GM18909 (cell line): ENCODE measurements around the gene PLXNA4.

Experiments used
- ATAC-seq: cut with Tn5 transposase; IDR thresholded peaks from one replicate; pipeline ENCODE4 v1.9.1; 2021; ENCODE audit warnings: mild to moderate bottlenecking; ENCODE audit not compliant: unreplicated experiment, poor library complexity

PLXNA4 gene

DNA sequence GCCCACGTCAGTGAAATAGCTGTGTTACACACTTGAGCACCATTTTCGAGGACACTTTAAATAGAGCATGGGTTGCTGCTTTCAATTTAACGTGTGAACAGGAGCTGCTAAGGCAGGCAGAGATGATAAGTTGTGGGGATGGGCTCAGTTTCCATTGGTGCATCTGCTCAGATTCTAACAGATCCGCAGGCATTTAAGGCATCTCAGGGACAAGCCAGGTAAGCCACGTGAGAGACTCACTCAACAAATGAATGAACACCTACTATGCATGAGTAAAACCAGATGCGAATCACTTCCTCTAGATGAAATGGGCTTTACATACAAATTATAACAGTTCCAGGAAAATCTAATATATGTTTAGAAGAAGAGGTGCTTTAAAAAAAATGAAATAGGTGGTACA, 34.6 kb downstream of the PLXNA4 start:
- no peak for ATAC-seq

DNA sequence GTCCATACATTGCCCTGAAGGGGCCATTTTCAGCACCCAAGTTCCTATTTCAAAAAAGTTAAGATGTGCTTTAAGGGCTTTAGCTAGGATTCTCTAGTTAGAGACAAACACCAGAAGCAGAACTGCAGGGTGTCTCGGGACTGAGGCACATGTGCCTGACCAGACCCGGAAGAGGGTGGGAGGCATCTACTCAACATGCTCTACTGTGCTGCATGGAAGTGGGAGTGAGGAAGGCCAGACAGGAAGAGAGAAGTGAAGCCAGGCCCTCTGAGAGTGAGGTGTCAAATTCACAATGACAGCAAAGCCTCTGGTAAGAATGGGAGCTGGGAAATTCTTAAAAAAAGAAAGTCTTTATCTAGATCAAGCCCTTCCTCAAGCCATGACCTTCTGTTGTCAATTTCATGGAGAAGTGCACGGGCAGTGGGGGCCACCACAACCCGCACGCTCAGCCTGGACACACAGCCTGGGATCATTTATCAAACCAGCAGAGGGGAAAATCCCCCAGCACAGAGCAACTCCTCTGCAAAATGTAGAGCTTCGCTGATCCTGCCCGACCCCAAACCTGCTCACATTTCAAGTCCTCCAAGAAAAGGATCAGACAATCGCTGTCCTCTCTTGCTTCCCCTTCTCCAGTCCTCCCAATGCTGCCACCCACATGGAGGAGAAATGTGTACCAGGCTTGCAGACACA, 38.7 kb downstream of the PLXNA4 start:
- ATAC-seq = no peak

DNA sequence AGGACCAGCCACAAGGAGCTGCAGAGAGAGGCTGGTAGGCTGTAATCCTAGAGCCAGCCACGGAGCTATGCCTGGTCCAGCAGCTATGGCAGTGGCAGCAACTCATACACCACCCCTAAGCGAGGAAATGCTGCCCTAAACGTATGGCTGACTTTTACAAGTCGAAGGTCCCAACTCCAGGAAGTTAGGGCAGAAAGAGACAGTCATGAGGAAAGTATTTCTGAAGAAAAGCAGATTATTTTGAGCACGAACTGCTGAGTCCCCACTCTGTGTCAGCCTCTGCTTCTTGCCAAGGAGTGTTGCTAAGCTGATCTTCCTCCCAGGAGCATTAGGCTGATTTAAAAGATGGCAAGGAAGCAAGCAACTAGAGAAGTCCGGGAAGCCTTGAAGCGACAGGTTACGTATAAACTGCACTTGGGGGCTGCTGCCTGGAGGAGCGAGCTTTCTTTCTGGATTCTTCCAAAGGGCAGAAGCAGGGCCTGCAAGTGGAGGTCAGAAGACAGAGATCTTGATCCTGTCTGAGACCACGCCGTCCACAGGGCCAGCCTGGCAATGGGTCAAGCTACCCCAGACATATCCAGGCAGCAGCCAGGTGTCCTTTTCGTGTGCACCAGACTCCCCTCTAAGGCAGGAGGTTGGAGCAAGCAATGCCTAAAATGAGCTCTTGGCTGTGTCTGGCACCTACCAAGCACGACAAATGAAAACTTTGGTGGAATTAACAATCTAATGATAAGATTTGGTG, 39.4 kb downstream of the PLXNA4 start:
- ATAC-seq = no peak

DNA sequence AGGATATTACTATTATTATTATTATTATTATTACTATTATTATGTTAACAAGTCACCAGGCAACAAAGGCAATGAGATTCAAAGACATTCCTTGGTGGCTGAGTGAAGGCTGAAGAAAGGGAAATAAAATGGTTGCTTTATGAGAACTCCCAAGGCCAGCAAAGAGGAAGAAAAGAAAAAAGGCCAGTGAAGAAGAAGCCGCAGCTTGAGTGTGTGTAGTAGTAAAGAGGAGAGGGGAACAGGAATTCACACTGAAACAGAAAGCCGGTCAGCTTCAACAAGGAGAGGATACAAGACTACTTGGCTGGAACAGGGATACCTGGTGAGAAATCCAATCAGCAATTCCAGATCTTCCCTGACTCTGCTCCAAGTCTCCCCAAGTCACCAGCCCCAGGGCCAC, 42.4 kb downstream of the PLXNA4 start:
- ATAC-seq = no peak

DNA sequence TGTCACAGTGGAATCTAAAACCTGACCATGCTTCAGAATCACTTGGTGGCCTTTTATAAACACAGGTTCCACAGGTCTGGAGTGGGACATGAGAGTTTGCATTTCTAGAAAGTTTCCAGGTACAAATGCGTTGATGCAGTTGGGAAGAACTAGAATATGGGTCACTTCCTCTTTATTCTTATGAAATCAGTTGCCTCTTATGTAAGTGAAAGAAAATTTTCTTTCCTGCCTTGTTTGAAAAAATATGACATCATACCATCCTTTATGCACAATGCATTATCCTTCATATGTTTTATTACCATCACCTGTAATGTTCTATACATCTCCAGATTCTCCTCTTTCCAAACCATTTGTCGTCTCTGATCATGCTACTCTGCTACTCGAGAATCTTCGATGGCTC, 44.0 kb downstream of the PLXNA4 start:
- no peak for ATAC-seq

DNA sequence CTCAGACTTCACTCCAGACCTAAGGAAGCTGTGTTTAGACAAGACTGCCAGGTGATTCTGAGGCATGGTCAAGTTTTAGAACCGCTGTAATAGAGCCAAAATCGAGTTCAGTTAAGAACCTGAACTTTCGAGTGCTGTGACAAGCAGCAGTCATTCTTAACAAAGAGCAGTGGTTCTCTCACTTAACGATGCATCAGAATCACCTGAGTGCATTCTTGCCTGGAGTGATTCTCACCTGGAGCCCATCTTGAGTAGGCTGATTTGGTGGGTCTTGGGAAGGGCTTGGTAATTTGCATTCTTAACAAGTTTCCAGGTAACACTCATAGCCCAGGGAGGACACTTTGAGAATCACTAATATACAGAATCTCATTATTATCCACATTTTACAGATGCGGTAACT, 44.7 kb downstream of the PLXNA4 start:
- no peak for ATAC-seq

DNA sequence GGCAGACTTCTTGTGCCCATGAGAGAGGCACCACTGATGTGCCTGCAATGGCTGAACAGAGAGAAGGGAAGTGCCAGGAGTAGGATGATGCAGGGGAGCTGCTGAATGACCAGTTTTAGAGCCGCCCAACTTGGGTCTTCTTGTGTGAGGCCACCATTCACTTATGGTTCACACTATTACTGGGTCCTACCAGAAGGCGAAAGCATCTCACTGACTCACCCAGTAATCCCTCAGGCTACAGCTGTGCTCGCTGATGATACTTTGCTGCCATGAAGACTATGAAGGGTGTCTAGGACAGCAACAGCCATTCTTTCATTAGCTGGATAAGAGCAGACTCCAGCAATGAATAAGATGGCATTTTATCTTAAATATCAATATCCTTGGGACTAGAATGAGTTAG, 47.6 kb downstream of the PLXNA4 start:
- ATAC-seq = no peak

DNA sequence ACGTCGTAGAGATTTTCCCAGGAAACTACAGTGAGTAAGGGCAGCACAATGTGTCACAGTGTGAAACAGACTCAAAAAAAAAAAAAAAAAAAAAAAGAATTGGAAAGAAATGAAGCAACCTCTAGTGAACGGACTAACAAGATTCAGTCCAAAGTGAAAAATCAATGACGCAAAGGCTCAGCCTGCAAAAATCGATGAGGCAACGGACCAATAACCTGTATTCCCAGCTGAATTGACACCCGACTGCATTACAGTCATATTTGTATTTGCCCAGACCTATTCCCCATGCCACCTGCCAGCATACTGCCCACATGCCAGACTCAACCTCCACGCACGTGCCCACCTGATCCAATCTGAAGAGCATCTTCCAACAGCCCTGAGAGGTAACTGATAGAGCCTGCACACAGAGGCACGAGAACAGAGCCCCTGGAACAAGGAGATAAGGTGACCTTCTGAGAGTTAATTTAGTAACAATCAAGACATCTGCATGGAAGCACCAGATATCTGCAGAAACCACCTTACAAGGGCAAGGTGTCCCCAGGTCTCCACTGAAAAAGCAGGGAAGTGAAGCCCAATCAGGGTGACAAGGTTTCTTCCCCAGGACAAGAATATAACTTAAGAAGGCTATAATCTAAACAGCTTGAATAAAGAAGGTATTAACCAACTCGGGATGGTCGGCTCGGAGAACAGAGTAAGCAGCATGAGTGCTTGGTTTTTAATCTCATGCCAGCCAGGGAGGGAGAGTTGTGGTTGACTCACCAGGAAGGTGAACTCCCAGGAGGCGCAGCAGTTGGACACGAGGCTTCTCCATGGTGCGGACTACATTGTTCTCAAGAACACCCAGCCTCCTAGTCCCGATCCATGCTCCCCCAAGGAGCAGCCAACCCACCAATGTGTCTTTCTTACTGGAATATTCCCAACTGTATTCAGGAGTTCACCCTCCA, 48.5 kb downstream of the PLXNA4 start:
- no peak for ATAC-seq

DNA sequence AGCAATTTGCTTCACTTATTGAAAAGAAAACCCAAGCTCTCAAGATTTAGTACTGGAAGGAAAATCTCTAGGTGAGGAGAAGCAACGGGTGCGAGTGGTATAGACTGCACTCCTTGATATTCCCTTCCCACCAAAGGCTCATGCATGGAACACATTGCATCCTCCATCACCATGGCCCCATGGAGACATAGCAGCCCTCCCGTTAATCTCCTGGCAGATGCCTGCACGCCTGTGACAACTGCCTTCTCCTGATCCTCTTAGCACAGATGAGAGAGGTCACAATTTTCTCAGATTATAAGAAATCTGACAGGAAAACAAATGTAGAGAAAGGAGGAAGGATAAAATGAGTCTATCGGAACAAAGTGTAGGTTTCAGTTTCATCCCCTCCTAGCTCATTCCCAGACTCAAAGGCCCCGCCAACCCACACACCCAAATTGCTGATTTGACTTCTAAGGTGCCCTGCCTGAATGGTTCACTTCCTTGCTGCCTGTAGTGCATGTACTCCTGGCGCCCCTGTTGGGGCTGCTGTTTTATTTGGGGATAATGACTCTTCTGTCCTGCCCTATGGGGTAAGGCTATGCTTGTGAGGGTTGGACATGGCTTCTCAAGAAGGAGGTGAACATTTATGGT, 50.0 kb downstream of the PLXNA4 start:
- no peak for ATAC-seq

DNA sequence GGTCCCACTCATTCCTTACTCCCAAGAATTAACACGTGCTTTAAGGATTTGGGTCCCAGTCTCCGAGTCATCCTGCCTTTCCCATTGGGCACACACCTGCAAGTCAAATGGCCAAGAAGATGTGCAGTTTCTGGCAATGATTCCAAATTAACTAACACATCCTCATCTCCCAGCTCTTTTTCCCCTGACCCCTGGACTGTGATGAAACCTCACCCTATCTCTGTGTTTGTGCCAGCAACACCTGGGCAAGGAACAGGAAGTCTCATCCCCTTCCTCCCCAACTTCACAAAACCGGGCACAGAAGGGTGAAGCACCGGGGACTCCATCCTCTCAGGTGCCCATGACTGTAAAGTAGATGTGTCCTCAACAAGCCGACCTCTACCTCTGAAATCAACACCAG, 54.8 kb downstream of the PLXNA4 start:
- no peak for ATAC-seq

DNA sequence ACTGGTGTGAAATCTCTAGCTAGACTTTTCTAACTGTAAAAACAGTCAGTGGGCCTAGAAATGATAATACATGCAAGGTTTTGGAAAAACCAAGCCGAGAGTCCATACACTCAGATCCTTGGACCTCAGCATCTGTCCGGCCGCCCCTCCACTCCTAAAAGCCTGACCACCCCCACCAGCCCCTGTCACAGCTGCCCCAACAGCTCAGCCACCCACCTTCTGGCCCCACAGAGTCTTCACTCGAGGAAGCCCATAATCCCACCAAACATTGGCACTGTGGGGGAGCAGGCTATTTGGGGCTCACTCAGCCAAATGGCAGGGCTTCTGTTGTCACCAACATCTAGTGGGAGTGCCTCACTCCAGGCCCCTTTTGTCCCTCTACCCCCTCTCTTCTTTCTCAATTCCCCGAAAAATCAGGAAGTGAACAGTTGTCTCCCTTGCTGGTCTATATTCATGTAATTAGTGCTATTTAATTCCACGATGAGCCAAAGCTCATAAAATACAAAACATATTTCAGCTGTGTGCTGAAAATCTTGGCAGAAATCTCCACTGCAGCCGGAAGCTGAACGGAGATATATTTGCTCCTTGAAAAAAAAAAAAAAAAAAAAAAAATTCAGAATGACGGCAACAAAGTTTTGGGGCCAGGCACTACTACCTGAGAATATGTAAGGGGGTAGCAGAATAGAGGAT, 55.5 kb downstream of the PLXNA4 start:
- no peak for ATAC-seq

DNA sequence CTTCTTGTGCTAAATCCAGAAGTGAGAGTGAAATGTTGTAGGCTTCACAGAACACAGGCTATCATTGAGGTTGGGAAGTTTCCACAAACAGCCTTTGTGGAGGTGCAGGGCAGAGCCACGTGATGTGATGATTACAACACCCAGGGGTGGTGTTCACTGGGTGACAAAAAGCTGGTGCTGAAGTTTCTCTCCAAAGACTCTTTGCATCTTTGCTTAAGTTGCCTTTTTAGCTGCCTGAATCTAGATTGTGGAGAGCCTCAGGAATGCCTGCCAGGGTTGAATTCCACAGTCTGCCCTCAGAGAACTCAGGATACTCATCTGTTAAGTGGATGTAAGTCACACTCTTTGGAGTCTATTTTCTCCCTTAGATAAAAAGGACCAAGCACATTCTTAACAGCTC, 56.3 kb downstream of the PLXNA4 start:
- ATAC-seq = no peak

DNA sequence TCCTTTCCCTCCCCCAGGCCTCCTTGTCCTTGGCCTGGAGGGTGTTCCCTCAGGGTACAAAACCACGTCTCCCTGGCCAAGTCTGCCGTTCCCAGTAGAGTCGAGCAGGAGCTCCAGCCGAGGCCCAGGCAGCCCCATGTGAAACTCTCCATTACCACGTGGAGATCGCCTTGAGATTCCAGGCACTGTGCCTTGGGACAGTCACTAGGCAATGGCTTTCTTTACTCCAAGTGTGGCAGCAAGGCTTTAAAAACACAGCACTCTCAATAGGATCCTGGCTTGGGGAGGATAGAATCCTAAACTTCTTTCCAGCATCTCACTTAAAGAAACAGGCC, 57.5 kb downstream of the PLXNA4 start:
- ATAC-seq = no peak

DNA sequence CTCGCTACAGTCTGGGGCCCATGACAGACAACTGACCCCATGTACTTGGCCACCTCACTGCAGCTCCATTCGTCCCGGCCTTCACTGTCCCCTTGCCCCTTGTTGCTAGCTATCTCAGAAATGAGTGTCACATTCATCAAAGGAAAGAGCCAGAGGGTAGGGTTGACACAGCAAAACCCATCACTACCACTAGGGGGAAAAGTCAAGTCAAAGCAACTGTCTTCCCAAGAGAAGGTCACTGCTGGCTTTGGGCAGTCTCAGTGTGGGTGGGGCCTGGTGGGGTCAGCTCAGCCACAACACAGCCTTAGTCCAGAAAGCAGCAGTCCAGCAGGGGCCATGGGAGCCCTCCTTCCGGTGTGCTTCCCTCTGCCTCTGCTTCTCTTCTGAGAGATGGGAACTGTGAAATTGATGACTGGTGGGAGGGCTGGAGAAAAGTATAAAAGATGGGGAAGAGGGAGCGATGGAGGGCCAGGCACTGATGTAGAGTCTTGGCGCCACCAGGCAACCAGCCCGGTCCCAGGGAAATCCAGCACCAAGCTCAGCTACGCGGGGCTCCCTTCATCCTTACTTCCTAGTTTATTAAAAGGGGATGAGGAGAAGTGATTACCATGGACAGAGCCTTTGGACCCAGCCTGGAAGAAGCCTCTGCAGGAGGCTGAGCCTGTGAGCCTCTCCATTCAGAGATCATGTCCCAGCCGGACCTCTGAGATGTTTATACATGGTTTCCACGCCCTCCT, 58.0 kb downstream of the PLXNA4 start:
- ATAC-seq = no peak

DNA sequence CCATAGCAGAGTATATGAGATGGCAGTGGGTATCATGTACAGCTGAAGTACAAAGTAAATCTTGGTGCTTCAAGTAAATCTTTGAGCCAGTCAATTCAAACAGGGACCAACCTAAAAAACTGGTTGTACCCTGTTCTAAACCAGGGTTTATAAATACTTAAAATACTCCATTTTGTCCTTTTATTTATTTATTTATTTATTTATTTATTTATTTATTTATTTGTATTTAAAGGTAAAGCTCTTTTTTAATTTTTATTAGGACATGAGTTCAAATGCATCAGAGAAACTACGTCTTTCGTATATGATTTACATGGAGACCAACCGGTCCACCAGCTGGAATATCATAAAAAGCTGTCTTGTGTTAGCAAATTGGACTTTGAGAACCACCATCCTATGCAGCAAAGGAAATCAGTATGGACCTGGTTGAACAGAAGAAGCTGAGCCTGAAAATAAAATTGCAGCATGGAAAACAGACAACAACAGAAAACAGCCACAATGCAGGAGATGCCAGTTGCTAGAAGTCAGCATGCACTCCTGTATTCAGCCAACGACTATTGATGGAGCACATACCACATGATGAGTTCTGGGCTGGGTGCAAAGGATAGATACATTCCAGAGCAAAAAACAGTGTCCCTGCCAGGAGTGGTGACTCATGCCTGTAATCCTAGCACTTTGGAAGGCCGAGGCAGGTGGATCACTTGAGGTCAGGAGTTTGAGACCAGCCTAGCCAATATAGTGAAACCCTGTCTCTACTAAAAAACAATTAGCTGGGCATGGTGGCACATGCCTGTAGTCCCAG, 60.0 kb downstream of the PLXNA4 start:
- ATAC-seq = no peak

DNA sequence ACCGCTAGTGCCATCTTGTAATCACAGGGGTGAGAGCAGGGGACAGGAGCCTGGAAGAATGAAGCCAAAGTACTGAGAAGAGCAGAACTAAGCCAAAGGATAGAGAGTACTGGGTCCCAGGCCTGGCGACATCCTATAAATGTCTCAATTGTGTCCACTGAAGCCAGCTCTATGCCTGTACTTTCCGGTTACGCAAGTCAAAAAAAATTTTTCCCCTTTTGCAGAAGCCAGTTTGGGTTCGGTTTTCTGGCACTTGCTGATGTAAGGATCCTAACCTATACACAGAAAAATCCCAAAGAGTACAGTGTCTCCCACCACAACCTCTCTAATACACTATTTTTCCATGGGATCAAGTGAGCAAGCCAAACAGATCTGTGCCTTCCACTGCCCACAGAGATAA, 61.1 kb downstream of the PLXNA4 start:
- ATAC-seq = no peak

DNA sequence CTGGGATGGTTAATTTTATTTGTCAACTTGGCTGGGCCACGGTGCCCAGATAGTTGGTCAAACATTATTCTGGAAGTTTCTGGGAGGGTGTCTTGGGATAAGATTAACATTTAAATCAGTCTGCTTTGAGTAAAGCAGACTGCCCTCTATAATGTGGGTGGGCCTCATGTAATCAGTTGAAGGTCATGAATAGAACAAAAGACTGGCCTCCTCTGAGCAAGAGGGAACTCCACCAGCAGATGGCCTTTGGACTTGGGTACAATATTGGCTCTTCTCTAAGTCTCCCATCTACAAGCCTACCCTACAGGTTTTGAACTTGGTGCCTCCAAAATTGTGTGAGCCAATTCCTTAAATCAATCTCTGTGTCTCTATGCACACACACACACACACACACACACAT, 61.8 kb downstream of the PLXNA4 start:
- no peak for ATAC-seq

DNA sequence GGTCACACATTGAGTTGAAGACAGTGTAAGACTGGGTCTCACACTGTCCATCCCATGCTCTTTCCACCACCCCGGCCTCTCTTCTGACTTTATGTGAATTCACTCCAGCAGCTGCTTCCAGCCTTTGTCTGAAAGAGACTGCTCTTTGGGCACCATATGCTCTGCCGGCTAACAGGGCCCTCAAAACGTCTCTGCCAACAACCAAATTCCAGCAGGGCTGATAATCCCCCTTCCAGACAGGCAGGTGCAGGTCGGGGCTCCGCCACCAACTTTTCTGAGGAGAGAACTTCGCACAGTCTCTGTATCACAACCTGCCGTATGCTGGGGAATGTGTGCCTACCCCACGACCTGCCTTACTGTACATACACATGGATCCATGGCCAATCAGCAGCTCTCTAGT, 64.3 kb downstream of the PLXNA4 start:
- no peak for ATAC-seq

DNA sequence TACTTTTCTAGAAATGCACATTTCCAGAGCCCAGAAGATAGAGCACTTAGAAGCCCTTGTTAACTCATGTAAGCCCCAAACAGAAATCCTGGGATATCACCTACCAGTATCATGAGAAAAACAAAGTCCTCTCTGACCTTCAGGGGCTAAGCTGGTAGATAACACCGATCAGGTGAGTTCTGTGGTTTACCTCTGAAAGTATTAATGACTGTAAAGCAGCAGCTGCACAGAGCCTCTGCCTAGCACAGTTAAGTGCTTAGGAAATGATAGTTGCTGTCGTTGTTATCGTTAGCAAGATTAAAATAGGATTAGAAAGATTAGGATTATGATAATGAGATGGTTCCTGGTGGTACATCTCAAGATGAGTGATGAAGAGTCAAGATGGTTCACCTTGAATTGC, 64.9 kb downstream of the PLXNA4 start:
- ATAC-seq = no peak
